ENCODE measurements around the gene CEP128. TPM values are rescaled to one million over a fixed set of nuclear protein-coding genes. Genes with fewer than 3 reads are reported as not detected.

CEP128 gene
- total RNA-seq, 4 donors from 2014 or later, result 13.9 to 18.1 (median 16.0) TPM

DNA sequence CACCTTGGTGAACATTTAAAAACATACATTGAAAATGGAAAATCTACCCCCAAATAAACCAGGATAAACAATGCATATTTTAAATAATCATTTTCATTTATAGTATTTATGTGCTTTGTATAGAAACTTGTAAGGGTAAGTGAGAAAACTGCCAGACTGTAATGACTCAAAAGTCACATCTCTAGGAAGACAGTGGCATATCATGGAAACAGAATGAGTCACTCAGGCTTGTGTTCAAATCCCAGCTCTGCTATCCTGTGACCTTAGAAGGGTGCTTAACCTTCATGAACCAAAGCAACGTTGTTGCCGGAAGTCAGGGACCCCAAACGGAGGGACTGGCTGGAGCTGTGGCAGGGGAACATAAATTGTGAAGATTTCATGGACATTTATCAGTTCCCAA lies 142.7 kb downstream of the CEP128 start:
- intact Hi-C loops (cut with DNase I), result no loop called here
- Histone ChIP-seq H3K4me1 (no peaks in the 10 kb centered on the region), H3K9me3 (no peaks in the 10 kb centered on the region), H3K36me3 (no peaks in the 10 kb centered on the region), H3K4me3 (replicated peaks in 1 of 3) (no peak overlapping the region), H3K27me3 (no peaks in the 10 kb centered on the region), H3K27ac (no peak overlapping the region)
- DNase-seq, result no peak
- WGBS, 2 donors, result 96 to 100% methylated on average over 3 of the region's 3 CpGs
- TF ChIP-seq CTCF (IDR thresholded peaks at IDR 0.05), result no peak
- no peak for TF ChIP-seq POLR2A (IDR thresholded peaks at IDR 0.05)

GRCh38 chr14:80798211-80798610 lies 143.3 kb downstream of the CEP128 start:
- Histone ChIP-seq H3K4me1 (no peaks in the 10 kb centered on the region), H3K36me3 (no peaks in the 10 kb centered on the region), H3K9me3 (no peaks in the 10 kb centered on the region), H3K4me3 (replicated peaks in 1 of 3) (no peak overlapping the region), H3K27me3 (no peaks in the 10 kb centered on the region), H3K27ac (no peak overlapping the region)
- WGBS, 2 donors, result 93 to 95% methylated on average over 3 of the region's 3 CpGs
- DNase-seq, result no peak
- intact Hi-C loops (cut with DNase I), result no loop called here
- no peak for TF ChIP-seq CTCF (IDR thresholded peaks at IDR 0.05)
- no peak for TF ChIP-seq POLR2A (IDR thresholded peaks at IDR 0.05)

DNA sequence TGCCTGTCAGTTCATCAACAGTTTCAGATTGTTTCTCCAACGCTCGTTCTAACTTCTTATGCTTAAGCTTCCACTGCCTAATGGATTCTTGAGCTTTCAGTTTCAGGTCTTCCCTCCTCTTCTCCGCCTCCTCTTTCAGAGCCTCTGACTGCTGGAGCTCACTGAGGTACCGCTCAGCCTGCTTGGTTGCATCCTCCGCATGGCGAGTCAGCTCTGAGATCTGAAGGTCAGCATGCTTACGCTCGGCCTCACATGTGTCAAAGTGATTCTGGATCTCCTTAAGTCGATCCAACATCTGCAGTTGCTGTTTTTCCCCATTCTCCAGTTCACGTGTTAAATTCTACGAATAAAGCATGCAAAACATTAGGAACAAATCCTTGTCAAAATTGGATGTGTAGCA lies 148.8 kb downstream of the CEP128 start:
- no peak for DNase-seq
- Histone ChIP-seq H3K9me3 (no peaks in the 10 kb centered on the region), H3K4me3 (replicated peaks in 1 of 3) (no peak overlapping the region), H3K27me3 (no peaks in the 10 kb centered on the region), H3K36me3 (peaks cover 0 to 4% of the 10 kb centered on the region in 2 donors), H3K4me1 (no peaks in the 10 kb centered on the region), H3K27ac (no peak overlapping the region)
- intact Hi-C loops (cut with DNase I), result no loop called here
- no peak for TF ChIP-seq POLR2A (IDR thresholded peaks at IDR 0.05)
- no peak for TF ChIP-seq CTCF (IDR thresholded peaks at IDR 0.05)
- 97% methylated on average over 11 of the region's 11 CpGs for WGBS, 2 donors

DNA sequence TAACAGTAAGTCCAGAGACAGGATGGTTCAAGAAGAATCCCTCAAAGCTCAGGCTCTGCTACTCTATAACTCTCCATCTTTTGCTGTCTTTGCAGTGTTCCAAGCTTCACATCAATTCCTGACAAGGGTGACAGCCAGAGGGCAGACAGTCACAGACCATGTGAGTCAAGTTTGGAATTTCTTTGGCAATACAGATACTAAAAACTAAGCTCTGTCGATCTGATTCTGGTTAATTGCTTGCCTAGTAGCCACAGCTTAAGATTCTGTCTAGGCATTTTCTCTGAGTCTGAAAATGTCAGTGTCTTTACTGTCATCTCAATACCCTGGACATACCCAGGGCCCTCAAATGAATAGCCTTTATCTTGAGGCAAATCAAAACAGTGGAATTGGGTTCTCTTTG lies 153.7 kb downstream of the CEP128 start:
- TF ChIP-seq CTCF (IDR thresholded peaks at IDR 0.05), result no peak
- TF ChIP-seq POLR2A (IDR thresholded peaks at IDR 0.05), result no peak
- no peak overlapping the region for H3K27ac ChIP-seq
- no peaks in the 10 kb centered on the region for H3K9me3 ChIP-seq
- no peaks in the 10 kb centered on the region for H3K27me3 ChIP-seq
- WGBS, 2 donors, result 46 to 57% methylated on average over 1 of the region's 1 CpG
- peaks cover 0 to 4% of the 10 kb centered on the region in 2 donors for H3K36me3 ChIP-seq
- H3K4me3 ChIP-seq (replicated peaks in 1 of 3), result no peak overlapping the region
- H3K4me1 ChIP-seq, result no peaks in the 10 kb centered on the region
- no peak for DNase-seq
- intact Hi-C loops (cut with DNase I), result no loop called here

GRCh38 chr14:80784820-80785219 lies 156.7 kb downstream of the CEP128 start:
- no peak for DNase-seq
- intact Hi-C loops (cut with DNase I), result no loop called here
- H3K4me1 ChIP-seq, result no peaks in the 10 kb centered on the region
- no peak for TF ChIP-seq POLR2A (IDR thresholded peaks at IDR 0.05)
- TF ChIP-seq CTCF (IDR thresholded peaks at IDR 0.05), result peak in 1 of 6 experiments; percentile 24
- no peaks in the 10 kb centered on the region for H3K27me3 ChIP-seq
- WGBS, 2 donors, result 44 to 45% methylated on average over 4 of the region's 4 CpGs
- H3K27ac ChIP-seq, result no peak overlapping the region
- no peaks in the 10 kb centered on the region for H3K36me3 ChIP-seq
- no peak overlapping the region for H3K4me3 ChIP-seq (replicated peaks in 1 of 3)
- H3K9me3 ChIP-seq, result no peaks in the 10 kb centered on the region

Measured in thyroid gland (tissue), 4 donors.